ENCODE results near the gene HTR7. TPM values are rescaled to one million over a fixed set of nuclear protein-coding genes. Genes with fewer than 3 reads are reported as not detected.
A peak's percentile ranks its signal among the peaks of the same experiment; 100 is the strongest.
"Not testable (repeated sequence)": the region's sequence is repeated elsewhere in the genome, so short reads cannot be mapped to it uniquely, and the experiment has no call there.

HTR7 gene
- total RNA-seq (2012; rRNA removed), result 4.8 and 7.9 TPM in 2 replicates

DNA sequence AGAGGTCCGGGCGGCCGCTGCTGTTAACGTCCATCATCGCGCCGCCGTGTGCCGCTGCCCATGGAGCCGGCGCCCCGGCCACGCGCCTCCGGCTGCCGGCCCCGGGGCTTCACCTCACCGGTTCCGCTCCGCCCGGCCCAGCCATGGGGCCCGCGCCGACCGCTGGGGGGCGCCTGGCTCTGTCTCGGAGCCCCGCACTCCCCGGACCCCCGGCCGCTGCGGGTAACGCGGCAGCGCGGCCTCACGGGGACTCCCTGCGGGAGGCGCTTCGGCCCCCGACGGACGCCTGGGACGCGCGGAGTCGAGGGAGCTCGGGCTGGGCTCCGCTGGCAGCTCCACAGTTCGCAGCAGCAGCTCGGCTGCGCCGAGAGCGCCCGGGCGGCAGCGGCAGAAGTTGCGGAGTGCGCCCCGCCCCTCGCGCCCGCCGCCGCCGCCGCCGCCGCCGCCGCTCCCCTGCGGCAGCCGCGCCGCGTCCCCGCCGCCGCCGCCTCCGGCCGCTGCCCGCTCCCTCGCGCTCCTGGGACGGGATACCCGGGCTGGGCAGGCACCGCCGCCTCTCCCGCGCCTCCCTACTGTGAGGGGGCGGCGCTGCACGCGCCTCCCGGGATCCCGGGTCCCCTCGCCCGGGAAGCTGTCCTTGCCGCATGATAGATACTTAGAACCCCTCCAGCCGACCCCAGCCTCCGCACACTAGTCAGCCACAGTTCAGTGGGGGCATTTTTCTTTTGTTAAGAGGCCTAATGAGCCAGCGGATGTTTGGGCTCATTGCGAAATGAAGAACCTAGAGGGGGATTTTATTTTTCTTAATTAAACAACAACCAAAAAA, at the start of gene HTR7:
Gene HTR7 (minus strand): TSS at position 405 of the 826 bp plus-strand sequence. CDS start 368 bp downstream, at position 37.
- no peaks in the 10 kb centered on the region for H3K36me3 ChIP-seq (ENCODE audit: insufficient read depth, low read length)
- H3K4me2 ChIP-seq (ENCODE audit: low read length), result peak within 1 kb of the TSS; percentile 96
- peak within 1 kb of the TSS; percentile 84 for H3K4me3 ChIP-seq (ENCODE audit: low read length)
- H3K9me3 ChIP-seq (replicated peaks; ENCODE audit: low read length), result no peaks in the 10 kb centered on the region
- H3K27me3 ChIP-seq (ENCODE audit: control insufficient read depth, insufficient read depth, low read length), result no peaks in the 10 kb centered on the region
- peaks cover 34% of the 10 kb centered on the region for H3K4me1 ChIP-seq (ENCODE audit: control insufficient read depth, insufficient read depth, low read length)
- H3K9ac ChIP-seq (ENCODE audit: low read depth, low read length), result peak within 1 kb of the TSS; percentile 87

DNA sequence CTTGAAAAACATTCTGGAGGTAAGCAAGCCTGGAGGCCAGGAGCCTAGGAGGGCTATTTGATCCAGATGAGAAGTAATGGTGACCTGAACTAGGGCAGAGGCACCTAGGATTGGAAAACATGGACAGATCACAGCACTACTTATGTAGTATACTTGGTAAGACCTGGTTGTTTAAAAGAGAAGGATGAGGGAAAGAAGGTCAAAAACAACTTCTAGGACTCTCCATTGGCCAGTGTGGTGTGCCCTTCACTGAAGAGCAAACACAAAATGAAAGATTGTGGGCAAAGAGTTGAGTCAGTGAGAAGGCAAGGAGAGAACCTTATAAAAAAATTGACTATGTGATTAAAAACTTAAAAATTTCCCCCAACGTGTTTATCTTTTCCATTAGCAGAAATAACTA, 48.8 kb upstream of the HTR7 start:
- H3K4me3 ChIP-seq (ENCODE audit: low read length), result no peak overlapping the region

GRCh38 chr10:90905925-90906324, 48.1 kb upstream of the HTR7 start:
- no peak overlapping the region for H3K9ac ChIP-seq (ENCODE audit: low read depth, low read length)
- peaks cover 10% of the 10 kb centered on the region for H3K4me1 ChIP-seq (ENCODE audit: control insufficient read depth, insufficient read depth, low read length)
- H3K27me3 ChIP-seq (ENCODE audit: control insufficient read depth, insufficient read depth, low read length), result no peaks in the 10 kb centered on the region
- no peak overlapping the region for H3K4me2 ChIP-seq (ENCODE audit: low read length)
- H3K36me3 ChIP-seq (ENCODE audit: insufficient read depth, low read length), result peaks cover 11% of the 10 kb centered on the region
- H3K9me3 ChIP-seq (replicated peaks; ENCODE audit: low read length), result no peaks in the 10 kb centered on the region
- H3K4me3 ChIP-seq (ENCODE audit: low read length), result no peak overlapping the region

More for the DNA sequence above, 48.8 kb upstream of the HTR7 start:
- no peaks in the 10 kb centered on the region for H3K9me3 ChIP-seq (replicated peaks; ENCODE audit: low read length)
- H3K36me3 ChIP-seq (ENCODE audit: insufficient read depth, low read length), result peaks cover 5% of the 10 kb centered on the region
- H3K9ac ChIP-seq (ENCODE audit: low read depth, low read length), result no peak overlapping the region
- H3K4me2 ChIP-seq (ENCODE audit: low read length), result no peak overlapping the region
- no peaks in the 10 kb centered on the region for H3K27me3 ChIP-seq (ENCODE audit: control insufficient read depth, insufficient read depth, low read length)
- H3K4me1 ChIP-seq (ENCODE audit: control insufficient read depth, insufficient read depth, low read length), result peaks cover 10% of the 10 kb centered on the region

- H3K4me2 ChIP-seq (ENCODE audit: low read length); H3K9me3 ChIP-seq (replicated peaks; ENCODE audit: low read length); H3K27me3 ChIP-seq (ENCODE audit: control insufficient read depth, insufficient read depth, low read length); H3K4me3 ChIP-seq (ENCODE audit: low read length); H3K4me1 ChIP-seq (ENCODE audit: control insufficient read depth, insufficient read depth, low read length); H3K9ac ChIP-seq (ENCODE audit: low read depth, low read length): not testable (repeated sequence)
- peaks cover 34% of the 10 kb centered on the region for H3K36me3 ChIP-seq (ENCODE audit: insufficient read depth, low read length)
These were observed 39.1 kb upstream of the HTR7 start for GRCh38 chr10:90896916-90897315.

DNA sequence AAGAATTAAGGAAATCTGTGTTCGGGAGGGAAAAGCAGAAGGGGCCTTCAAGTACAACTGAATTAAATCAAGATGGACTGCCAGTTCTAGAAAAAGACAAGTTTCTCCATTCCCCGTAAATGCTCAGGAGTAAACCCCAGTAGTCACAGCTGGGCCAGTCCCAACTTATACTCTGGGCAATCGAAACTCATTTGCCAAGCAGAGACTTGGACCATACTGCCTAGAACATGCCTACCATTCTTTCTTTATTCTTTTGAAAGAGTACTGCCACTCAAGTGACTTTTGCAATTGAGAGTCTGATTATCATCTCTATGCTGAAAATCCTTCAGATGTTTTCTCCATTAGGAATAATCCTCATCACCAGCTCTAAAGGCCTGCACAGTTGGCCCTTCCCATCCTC, 35.4 kb upstream of the HTR7 start:
- Histone ChIP-seq H3K4me2 (ENCODE audit: low read length) (no peak overlapping the region), H3K4me3 (ENCODE audit: low read length) (no peak overlapping the region), H3K36me3 (ENCODE audit: insufficient read depth, low read length) (peaks cover 36% of the 10 kb centered on the region), H3K9me3 (replicated peaks; ENCODE audit: low read length) (no peaks in the 10 kb centered on the region), H3K4me1 (ENCODE audit: control insufficient read depth, insufficient read depth, low read length) (peaks cover 11% of the 10 kb centered on the region), H3K27me3 (ENCODE audit: control insufficient read depth, insufficient read depth, low read length) (no peaks in the 10 kb centered on the region), H3K9ac (ENCODE audit: low read depth, low read length) (no peak overlapping the region)

- Histone ChIP-seq H3K4me2 (ENCODE audit: low read length) (no peak overlapping the region), H3K36me3 (ENCODE audit: insufficient read depth, low read length) (peaks cover 43% of the 10 kb centered on the region), H3K9me3 (replicated peaks; ENCODE audit: low read length) (no peaks in the 10 kb centered on the region), H3K4me3 (ENCODE audit: low read length) (no peak overlapping the region), H3K4me1 (ENCODE audit: control insufficient read depth, insufficient read depth, low read length) (peaks cover 26% of the 10 kb centered on the region), H3K27me3 (ENCODE audit: control insufficient read depth, insufficient read depth, low read length) (no peaks in the 10 kb centered on the region), H3K9ac (ENCODE audit: low read depth, low read length) (no peak overlapping the region)
These were observed 32.5 kb upstream of the HTR7 start for GRCh38 chr10:90890347-90890746.

DNA sequence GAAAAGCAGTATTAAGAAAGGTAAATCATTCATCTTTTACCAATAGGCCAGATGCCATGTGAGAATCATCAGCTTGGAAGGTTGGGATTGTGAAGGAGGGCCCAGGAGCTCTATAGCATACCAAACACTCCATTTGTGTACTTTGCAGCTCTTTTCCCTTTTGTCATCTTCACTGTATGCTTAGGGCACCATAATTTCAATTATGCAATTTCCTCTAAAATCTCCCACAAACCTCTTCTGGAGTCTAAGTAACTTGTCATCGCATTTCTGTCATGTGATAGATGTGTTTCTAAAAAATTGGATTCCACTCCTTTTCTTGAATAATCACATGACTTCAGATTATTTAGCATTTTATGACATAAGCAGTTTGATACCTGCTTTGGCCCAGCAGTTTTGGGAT, 31.8 kb upstream of the HTR7 start:
- Histone ChIP-seq H3K4me3 (ENCODE audit: low read length) (no peak overlapping the region), H3K9ac (ENCODE audit: low read depth, low read length) (peak overlapping the region; percentile 17), H3K27me3 (ENCODE audit: control insufficient read depth, insufficient read depth, low read length) (no peaks in the 10 kb centered on the region), H3K9me3 (replicated peaks; ENCODE audit: low read length) (no peaks in the 10 kb centered on the region), H3K4me1 (ENCODE audit: control insufficient read depth, insufficient read depth, low read length) (peaks cover 32% of the 10 kb centered on the region), H3K4me2 (ENCODE audit: low read length) (no peak overlapping the region), H3K36me3 (ENCODE audit: insufficient read depth, low read length) (peaks cover 43% of the 10 kb centered on the region)

DNA sequence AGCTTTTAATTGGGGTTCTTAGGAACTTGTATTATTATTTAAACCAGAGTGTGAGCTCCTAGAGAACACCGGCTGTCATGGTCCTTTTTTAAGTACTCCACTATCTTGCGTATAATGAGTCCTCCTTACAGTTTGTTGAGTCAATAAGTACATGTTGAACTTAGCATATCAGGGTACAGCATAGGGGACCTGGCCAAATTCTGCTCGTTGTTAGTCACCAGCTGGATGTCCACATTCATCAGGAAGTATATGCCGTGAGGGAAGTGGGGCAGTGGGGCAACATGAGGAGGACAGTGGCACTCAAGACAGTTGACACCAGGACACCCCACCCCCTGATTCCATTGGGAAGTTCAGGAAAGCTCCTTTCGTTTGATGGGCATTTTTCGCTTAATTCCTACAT, 30.5 kb upstream of the HTR7 start:
- H3K9ac ChIP-seq (ENCODE audit: low read depth, low read length), result no peak overlapping the region
- no peaks in the 10 kb centered on the region for H3K27me3 ChIP-seq (ENCODE audit: control insufficient read depth, insufficient read depth, low read length)
- peaks cover 38% of the 10 kb centered on the region for H3K36me3 ChIP-seq (ENCODE audit: insufficient read depth, low read length)
- no peak overlapping the region for H3K4me3 ChIP-seq (ENCODE audit: low read length)
- H3K4me1 ChIP-seq (ENCODE audit: control insufficient read depth, insufficient read depth, low read length), result peaks cover 42% of the 10 kb centered on the region
- no peak overlapping the region for H3K4me2 ChIP-seq (ENCODE audit: low read length)
- H3K9me3 ChIP-seq (replicated peaks; ENCODE audit: low read length), result no peaks in the 10 kb centered on the region

GRCh38 chr10:90887555-90887954, 29.7 kb upstream of the HTR7 start:
- Histone ChIP-seq H3K4me1 (ENCODE audit: control insufficient read depth, insufficient read depth, low read length) (peaks cover 42% of the 10 kb centered on the region), H3K9me3 (replicated peaks; ENCODE audit: low read length) (no peaks in the 10 kb centered on the region), H3K27me3 (ENCODE audit: control insufficient read depth, insufficient read depth, low read length) (no peaks in the 10 kb centered on the region), H3K4me3 (ENCODE audit: low read length) (no peak overlapping the region), H3K36me3 (ENCODE audit: insufficient read depth, low read length) (peaks cover 32% of the 10 kb centered on the region), H3K9ac (ENCODE audit: low read depth, low read length) (no peak overlapping the region), H3K4me2 (ENCODE audit: low read length) (no peak overlapping the region)

- peaks cover 40% of the 10 kb centered on the region for H3K4me1 ChIP-seq (ENCODE audit: control insufficient read depth, insufficient read depth, low read length)
- peaks cover 25% of the 10 kb centered on the region for H3K36me3 ChIP-seq (ENCODE audit: insufficient read depth, low read length)
- no peaks in the 10 kb centered on the region for H3K9me3 ChIP-seq (replicated peaks; ENCODE audit: low read length)
- peak overlapping the region; percentile 45 for H3K4me3 ChIP-seq (ENCODE audit: low read length)
- peak overlapping the region; percentile 71 for H3K4me2 ChIP-seq (ENCODE audit: low read length)
- H3K27me3 ChIP-seq (ENCODE audit: control insufficient read depth, insufficient read depth, low read length), result no peaks in the 10 kb centered on the region
- peak overlapping the region; percentile 80 for H3K9ac ChIP-seq (ENCODE audit: low read depth, low read length)
These were observed 27.3 kb upstream of the HTR7 start for GRCh38 chr10:90885176-90885575.

DNA sequence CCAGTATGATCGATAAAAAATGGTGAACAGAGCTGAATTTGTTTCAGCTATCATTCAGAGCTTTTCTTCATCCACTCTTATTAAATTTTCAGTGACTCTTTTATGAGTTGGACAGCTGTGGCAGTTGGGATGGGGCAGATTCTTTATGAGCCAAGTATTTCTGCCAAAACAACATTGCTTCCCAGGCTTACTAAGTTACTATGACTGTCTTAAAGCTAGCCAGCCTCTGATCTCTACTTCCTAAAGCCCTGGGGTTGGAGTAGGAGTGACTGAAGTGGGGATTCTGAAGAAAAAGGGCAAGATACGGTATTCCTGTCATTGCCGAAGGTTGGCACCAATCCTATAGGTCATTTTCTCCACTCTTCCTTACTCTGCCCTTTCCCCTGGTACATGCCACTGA, 26.6 kb upstream of the HTR7 start:
- Histone ChIP-seq H3K36me3 (ENCODE audit: insufficient read depth, low read length) (peaks cover 31% of the 10 kb centered on the region), H3K4me2 (ENCODE audit: low read length) (peak overlapping the region; percentile 71), H3K9me3 (replicated peaks; ENCODE audit: low read length) (no peaks in the 10 kb centered on the region), H3K4me1 (ENCODE audit: control insufficient read depth, insufficient read depth, low read length) (peaks cover 33% of the 10 kb centered on the region), H3K9ac (ENCODE audit: low read depth, low read length) (peak overlapping the region; percentile 80), H3K27me3 (ENCODE audit: control insufficient read depth, insufficient read depth, low read length) (no peaks in the 10 kb centered on the region), H3K4me3 (ENCODE audit: low read length) (peak overlapping the region; percentile 45)

Data from skeletal muscle satellite cell (primary cell).